GM19193 (cell line): ENCODE data around the gene TOGARAM2.

Experiments used
- POLR2A ChIP-seq: IDR thresholded peaks from 4 replicates; pipeline ENCODE4 v1.6.1; 2011; ENCODE audit not compliant: insufficient read depth, insufficient read length; ENCODE audit errors: extremely low read depth

Gene TOGARAM2

DNA sequence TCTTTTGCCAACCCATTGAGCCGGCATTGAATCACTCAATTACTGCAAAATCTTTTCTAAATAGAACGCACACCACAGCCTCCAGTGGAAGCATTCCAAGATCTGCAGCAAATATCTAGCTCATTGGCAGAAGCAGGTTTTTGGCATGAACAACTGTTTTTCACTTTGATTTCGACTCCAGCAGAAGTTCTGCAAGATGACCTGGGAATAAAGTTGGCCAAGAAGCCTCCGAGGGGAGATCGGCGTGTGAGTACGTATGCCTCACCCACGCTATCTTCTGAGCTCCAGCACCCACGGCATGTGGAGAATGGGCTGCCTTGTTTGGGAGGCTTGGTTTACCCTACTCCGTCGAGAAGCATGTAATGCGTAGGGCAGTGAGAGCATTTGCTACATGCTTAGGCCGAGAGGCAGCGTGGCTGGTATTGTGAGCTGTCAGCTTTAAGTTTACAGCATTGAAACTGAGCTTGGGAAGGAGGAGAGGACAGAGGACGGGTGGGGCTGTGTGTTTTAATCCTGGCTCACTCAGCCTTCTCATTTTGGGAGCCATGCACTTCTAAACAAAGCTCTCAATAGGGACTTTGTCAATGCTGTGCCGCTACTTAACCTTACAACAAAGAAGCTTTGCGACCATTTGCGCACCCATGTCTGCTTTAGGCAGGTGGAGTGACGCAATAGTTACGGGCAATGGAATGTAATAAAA, 82.7 kb downstream of the TOGARAM2 start:
- no peak for TF ChIP-seq POLR2A

DNA sequence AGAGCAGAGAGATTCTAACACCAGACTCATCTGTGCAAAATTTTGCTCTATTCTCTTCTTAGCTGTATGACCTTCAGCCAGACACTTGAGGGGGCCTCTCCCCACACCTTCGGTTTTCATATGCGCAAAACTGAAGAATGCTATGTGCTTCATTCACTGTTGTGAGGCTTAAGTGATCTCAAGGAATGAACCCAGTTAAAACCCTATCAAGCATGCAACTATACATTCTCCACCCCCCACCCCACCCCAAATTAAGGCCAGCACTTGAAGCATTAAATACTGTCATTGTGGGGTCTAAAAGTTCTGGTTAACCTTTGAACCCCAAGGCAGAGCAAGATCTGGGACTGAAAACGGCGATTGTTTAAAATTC, 83.2 kb downstream of the TOGARAM2 start:
- TF ChIP-seq POLR2A = no peak

DNA sequence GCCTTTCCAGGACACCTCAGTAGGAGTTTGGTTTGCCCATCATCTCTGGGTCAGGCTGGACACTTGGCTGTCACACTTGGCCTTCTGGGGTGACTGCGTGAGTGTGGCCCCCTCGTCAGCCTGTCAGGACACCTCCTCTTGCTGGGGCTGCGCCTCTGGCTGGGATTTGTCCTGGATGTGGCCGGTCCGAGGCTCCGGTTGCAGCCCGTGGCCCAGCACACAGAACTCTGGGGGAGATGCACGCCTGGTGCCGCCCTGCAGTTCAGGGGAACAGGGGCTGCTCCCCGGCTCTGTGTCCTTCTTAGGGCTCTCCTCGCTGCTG, 83.6 kb downstream of the TOGARAM2 start:
- no peak for TF ChIP-seq POLR2A

DNA sequence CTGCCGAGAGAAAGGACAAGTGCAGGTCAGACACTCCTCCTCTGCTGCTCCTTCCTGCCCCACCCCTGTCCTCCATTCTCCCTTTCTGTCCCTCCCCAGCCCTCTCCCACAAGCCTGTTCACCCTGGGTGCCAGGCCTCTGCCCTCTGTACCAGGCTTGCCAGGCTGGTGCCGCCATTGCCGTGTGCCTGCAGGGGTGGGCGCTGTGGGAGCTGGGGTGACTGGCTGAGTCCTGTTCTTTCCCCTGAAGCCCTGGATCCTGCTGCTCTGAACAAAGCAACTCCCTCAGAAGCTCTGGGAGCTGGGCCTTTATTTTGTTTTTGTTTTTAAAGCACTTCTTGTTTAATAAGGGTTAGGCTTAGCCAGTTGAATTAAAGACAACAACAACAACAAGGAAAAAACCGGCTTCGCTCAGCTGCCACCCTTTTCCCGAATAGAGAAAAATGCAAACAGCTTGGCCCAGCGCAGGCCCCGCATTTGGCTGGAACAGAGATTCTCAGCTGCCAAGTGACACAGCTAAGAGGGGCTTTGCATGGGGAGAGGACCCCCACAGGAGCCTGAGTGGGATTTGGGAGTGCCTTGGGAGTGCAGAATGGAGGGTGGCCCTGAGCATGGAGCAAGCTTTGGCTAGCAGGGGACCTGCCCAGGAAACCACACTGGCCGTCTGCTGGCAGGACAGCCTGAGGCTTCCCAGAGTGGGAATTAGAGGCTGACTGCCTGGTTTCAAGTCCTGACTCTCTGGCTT, 84.1 kb downstream of the TOGARAM2 start:
- TF ChIP-seq POLR2A = no peak

DNA sequence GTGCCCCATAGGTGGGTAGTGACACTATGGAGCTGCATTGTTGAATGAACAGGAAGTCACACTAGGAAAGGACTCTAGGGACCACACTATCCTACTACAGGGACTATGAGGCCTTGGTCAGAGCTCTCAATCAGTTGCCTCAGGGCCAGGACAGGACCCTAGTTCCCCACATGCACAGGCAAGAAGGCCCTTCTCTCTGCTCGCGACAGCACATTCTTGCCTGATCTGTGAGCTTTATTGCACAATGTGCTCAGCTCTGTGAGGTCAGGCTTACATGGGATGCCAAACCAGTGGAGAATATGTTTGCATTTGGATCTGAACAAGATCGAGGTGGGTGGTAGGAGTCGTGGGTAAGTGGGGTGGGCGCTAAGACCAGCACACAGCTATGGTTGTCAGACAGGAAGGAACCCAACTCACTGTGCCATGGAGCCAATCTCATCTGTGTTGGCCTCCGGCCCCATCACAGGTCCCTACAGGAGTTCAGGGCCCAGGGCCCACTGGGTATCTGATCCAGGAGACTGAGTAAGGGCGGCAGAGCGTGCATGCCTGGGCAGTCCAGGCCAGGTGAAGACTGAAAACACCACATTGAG, 85.3 kb downstream of the TOGARAM2 start:
- no peak for TF ChIP-seq POLR2A

DNA sequence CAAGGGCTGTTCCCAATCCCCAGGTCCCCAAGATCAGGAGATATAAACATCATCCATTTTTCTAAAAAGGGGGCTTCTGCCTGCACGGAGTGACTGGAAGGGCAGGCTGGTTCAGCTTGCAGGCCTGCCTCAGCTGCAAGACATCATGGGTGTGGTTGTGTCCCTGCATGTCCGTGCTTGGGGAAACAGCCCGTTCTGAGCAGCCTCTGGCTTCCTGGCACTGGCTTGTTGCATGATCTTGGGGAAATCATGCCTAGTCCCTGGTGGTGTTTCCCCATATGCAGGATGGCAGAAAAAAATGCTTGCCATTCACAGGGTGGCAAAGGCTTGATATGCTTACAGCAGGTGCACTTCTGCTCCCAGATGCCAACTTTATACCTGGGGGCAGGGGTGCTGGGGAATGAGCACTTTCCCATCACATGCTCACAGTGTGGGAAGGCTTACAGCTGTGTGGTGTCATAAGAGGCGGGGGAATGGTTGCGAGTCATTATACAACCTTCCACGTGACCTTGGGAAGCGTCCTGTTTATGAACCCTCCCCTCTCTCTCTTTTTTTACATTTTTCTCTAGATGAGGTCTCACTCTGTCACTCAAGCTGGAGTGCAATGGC, 86.0 kb downstream of the TOGARAM2 start:
- TF ChIP-seq POLR2A = no peak

DNA sequence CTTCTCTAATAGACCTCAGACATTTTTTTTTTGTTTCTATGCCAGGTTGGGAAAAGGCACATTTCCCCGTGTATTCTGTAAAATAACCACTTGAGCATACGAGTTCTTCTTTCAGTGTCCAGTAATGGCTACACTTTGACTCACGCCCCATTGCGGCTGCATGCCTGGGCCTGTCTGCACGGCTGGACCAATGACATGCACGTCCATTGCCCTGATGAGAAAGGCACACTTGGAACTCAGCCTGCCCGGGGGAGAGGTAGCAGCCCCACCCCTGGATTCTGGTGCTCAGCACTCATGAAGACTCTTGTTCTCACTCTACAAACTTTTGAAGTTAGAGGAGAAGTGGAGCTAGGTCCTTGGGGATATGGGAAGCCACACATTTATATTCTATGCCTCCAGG, 87.4 kb downstream of the TOGARAM2 start:
- no peak for TF ChIP-seq POLR2A

DNA sequence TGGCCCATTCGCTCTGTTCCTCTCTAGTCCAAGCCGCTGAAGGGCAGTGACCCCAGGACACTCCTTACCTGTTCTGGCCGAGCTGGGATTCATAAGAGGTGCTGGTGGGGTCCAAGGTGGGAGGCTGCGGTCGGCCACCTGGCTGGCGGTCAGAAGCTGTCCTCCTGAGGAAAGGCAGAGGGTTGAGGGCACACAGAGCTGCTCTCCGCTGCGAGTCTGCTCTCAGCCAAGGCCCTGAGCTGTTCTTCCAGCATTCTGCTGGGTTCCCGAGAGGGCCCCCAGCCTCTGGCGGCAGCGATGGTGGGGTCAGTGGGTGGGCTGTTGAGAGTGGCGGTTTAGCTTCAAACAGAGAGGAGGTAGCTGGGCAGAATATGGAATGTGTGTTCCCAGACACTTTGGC, 89.4 kb downstream of the TOGARAM2 start:
- no peak for TF ChIP-seq POLR2A

DNA sequence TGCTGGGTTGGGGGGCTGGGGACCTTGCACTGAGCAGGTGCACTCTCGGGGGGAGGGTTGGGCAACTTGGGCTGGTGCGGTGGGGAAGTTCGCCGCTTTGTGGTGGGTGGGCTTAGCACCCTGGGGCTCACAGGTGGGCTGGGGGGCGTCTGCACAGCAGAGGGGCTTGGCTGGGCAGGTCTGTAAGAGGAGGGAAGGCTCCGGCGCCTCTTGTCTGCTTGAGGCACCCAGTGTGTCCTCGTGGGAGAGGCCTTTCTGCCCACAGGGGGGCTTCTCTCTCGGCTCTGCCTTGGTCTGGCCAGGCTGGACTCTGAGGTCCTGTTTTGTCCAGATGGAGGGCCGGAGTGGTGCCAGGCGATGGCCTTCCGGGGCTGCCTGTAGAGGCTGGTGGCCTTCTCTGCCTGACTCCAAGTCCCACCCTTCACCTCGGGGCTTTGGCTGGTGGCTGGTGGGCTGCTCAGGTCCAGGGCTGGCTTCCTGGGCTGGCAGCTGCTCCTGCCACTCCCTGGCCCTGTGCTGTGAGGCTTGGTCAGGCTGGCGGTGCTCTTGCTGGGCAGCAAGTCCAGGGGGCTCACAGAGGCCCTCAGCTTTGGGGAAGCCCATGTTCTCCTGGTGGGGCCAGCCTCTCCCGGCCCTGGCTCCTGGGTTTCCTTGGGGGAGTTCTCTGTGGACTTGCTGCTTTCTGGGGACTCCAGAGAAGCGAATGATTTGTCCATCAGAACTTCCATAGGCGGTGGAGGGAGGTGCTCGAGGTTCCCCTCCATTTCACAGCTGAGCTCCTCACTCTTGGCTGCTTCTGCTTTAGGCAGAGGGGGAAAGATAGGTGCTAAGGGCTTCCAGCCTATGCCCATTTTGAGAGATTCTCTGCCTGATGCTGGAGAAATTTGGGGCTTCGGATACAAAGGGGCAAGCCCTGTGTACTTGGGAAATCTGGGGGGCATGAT, 90.2 kb downstream of the TOGARAM2 start:
- TF ChIP-seq POLR2A = no peak

DNA sequence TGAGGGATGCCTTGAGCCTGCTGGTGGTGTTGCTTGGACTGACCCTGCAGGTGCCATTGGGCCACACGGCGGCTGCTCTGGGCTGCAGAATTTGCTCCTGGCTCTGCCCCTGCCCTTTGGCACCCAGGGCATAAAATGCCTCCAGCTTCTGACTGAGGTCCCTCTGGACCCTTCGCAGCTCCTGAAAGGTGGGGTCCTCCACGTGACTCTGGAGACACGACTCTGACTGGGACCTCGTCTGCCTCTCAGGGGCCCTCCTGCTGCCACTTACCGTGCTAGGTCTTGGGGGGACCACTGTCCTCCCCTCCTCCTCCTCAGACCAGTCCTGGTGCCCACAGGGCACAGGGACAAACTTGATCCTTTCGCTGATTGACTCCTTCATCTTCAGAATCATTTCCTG, 91.2 kb downstream of the TOGARAM2 start:
- no peak for TF ChIP-seq POLR2A

DNA sequence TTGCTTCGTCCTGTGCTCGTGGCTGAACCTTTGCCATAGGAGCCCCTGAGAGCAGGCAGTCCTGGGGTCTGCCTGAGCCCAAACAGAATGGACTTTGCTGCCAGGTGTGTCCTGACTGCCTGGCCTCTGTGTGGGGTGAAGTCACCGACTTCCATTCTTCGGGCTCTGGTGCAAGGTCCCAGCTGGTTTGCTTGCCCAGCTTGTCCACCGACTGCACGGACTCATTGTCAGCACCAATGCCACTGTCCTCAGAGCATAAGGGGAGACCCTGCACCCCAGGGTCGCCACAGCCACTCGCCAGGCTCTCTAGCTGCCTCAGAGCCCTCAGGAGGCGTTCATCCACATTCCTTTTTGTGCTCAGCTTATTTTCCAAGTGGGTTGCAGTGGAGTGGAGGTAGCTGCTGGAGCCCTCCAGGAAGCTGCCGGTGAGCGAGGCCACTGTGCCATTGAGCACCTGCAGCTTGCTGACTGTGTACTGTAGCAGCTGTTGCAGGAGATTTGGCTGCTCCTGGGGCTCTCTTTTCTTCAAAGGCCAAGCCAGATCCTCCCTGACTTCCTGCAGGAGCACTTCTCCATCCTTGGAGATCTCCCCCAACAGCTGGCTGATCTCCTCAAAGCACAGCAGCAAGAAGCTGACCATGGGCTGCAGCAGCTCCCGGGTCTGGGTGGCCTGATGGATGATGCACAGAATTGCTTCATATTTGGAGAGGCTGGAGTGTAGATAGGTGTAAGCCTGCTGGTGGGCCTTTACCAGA, 92.0 kb downstream of the TOGARAM2 start:
- TF ChIP-seq POLR2A = no peak

DNA sequence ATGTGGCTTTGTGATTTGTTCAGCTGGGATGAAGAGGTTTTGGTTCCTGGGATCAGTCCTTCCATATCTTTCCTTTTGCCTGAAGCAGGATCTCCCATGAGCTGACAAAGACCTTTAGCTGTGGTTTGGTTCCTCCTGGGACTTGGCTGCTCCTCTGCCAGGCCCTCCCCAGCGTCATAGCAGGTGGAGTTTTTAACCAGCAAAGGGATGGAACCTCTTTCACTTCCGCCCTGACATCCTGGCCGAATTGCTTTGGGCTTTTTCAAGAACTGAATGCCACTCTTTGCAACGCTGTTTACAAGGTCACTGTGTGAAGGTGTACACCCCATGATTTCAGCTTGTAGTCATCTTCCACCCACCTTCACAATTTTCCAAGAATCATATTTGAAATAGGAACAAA, 92.8 kb downstream of the TOGARAM2 start:
- TF ChIP-seq POLR2A = no peak

DNA sequence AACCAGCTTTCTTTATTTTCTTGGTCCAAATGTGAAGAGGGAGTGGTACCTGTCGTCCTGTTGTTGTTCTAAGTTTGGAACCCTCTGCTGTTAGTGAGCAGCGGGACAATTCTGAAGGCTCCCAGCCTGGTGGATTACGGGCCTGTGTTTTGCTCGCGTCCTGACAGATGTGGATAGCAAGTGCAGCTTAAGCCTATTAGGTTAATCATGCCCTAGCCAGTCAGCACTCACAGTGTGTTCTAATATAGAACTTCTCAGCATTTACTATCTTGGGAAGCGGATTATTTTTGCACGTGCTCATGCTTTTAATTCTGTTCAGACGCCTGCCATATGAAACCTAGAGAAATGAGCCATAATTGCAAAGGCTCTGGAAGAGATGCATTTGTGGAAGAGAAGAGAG, 93.3 kb downstream of the TOGARAM2 start, which contains the start of gene PCARE:
Gene PCARE (minus strand): TSS at position 113 of the 400 bp plus-strand sequence. CDS start 262 bp downstream, outside the sequence.
- TF ChIP-seq POLR2A = no peak
